SU-DHL-6 (cell line): ENCODE data around the gene REEP3.

Experiments used
- CTCF ChIP-seq: fragments of 200-600 bp; sonication (generic); IDR thresholded peaks from one replicate; pipeline ENCODE4 v1.5.1; 2017; ENCODE audit warnings: antibody characterized with exemption, mild to moderate bottlenecking, low read length, moderate library complexity; ENCODE audit not compliant: insufficient read depth, poor library complexity, severe bottlenecking
- EZH2phosphoT487 ChIP-seq: fragments of 200-600 bp; sonication (generic), shearing (Covaris generic); conservative IDR thresholded peaks from 2 replicates; pipeline ENCODE4 v1.6.1; 2018; ENCODE audit warnings: mild to moderate bottlenecking, antibody characterized with exemption, low read length, moderate library complexity, mixed read lengths

GRCh38 chr10:63574011-63574410 is 52.8 kb downstream of the REEP3 start:
- TF ChIP-seq CTCF = no peak
- no peak for TF ChIP-seq EZH2phosphoT487
